ENCODE results near the gene EIF1AX.
"Not testable (repeated sequence)": the region's sequence is repeated elsewhere in the genome, so short reads cannot be mapped to it uniquely, and the experiment has no call there.

The EIF1AX gene

GRCh38 chrX:20126833-20127232 lies 14.8 kb downstream of the EIF1AX start:
- not testable (repeated sequence) for DNase-seq (ENCODE audit: low spot score)

- no peak for DNase-seq (ENCODE audit: low spot score)
These were observed 16.7 kb downstream of the EIF1AX start for GRCh38 chrX:20124964-20125363.

- no peak for DNase-seq (ENCODE audit: low spot score)
These were observed 23.4 kb downstream of the EIF1AX start for GRCh38 chrX:20118065-20118824.

- no peak for DNase-seq (ENCODE audit: low spot score)
These were observed 24.9 kb downstream of the EIF1AX start, which contains the start of gene MAP7D2 for GRCh38 chrX:20116577-20117240. MAP7D2 (minus strand) TSS chrX:20116907; CDS start chrX:20116879, 28 bp downstream.

GRCh38 chrX:20116087-20116576 lies 25.5 kb downstream of the EIF1AX start:
- DNase-seq (ENCODE audit: low spot score) = no peak

GRCh38 chrX:20112022-20112774 lies 29.4 kb downstream of the EIF1AX start:
- no peak for DNase-seq (ENCODE audit: low spot score)

- DNase-seq (ENCODE audit: low spot score) = no peak
These were observed 30.4 kb downstream of the EIF1AX start for GRCh38 chrX:20111271-20111670.

GRCh38 chrX:20101934-20102581 lies 39.6 kb downstream of the EIF1AX start:
- no peak for DNase-seq (ENCODE audit: low spot score)

GRCh38 chrX:20091499-20091898 lies 50.1 kb downstream of the EIF1AX start:
- no peak for DNase-seq (ENCODE audit: low spot score)

- DNase-seq (ENCODE audit: low spot score) = no peak
These were observed 51.8 kb downstream of the EIF1AX start for GRCh38 chrX:20089845-20090244.

GRCh38 chrX:20080277-20080676 lies 61.4 kb downstream of the EIF1AX start:
- no peak for DNase-seq (ENCODE audit: low spot score)
